Neural cell (in vitro differentiated cells): Measurements from ENCODE around the gene SLC34A3. TPM values are rescaled to one million over a fixed set of nuclear protein-coding genes. Genes with fewer than 3 reads are reported as not detected.
A peak's percentile ranks its signal among the peaks of the same experiment; 100 is the strongest.

ENCODE experiments used
- H2AFZ ChIP-seq: fragments of 200-600, 300-800 bp; sonication (generic), shearing (Covaris generic); 2 replicates; pipeline ENCODE4 v1.6.0; 2014; ENCODE audit warnings: low read depth, mild to moderate bottlenecking, antibody characterized with exemption, low read length, moderate library complexity
- H3F3A ChIP-seq: fragments of 200-600 bp; shearing (Covaris generic); 2 replicates; pipeline ENCODE4 v1.6.1; 2016; ENCODE audit warnings: mild to moderate bottlenecking, moderate library complexity, mixed read lengths, antibody characterized with exemption, low read length; ENCODE audit not compliant: insufficient read depth, poor library complexity, severe bottlenecking
- H3K27ac ChIP-seq: fragments of 200-600, 300-800 bp; sonication (generic), shearing (Covaris generic); 2 replicates; pipeline ENCODE4 v1.5.1; 2014; ENCODE audit warnings: mild to moderate bottlenecking, low read length, moderate library complexity
- H3K27me3 ChIP-seq: fragments of 300-800, 200-600 bp; sonication (generic), shearing (Covaris generic); 2 replicates; pipeline ENCODE4 v1.6.0; 2014; ENCODE audit warnings: mild to moderate bottlenecking, low read depth, low read length, moderate library complexity; ENCODE audit not compliant: insufficient read depth
- H3K36me3 ChIP-seq: fragments of 300-800, 200-600 bp; sonication (generic), shearing (Covaris generic); 2 replicates; pipeline ENCODE4 v1.5.1; 2014; ENCODE audit warnings: mild to moderate bottlenecking, antibody characterized with exemption, low read length, moderate library complexity; ENCODE audit not compliant: insufficient read depth
- H3K4me2 ChIP-seq: fragments of 300-800, 200-600 bp; sonication (generic), shearing (Covaris generic); 2 replicates; pipeline ENCODE4 v1.6.0; 2014; ENCODE audit warnings: mild to moderate bottlenecking, low read length
- H3K4me3 ChIP-seq: fragments of 300-800, 200-600 bp; sonication (generic), shearing (Covaris generic); 2 replicates; pipeline ENCODE4 v1.5.1; 2014; ENCODE audit warnings: mild to moderate bottlenecking, low read length, moderate library complexity
- H3K79me2 ChIP-seq: fragments of 200-600 bp; shearing (Covaris generic); replicated peaks from 2 replicates; pipeline ENCODE4 v1.6.0; 2014; ENCODE audit warnings: mild to moderate bottlenecking, low read length, moderate library complexity; ENCODE audit not compliant: insufficient read depth
- H3K9ac ChIP-seq: fragments of 300-800, 200-600 bp; sonication (generic), shearing (Covaris generic); 2 replicates; pipeline ENCODE4 v1.6.1; 2016; ENCODE audit warnings: mild to moderate bottlenecking, low read length, mixed read lengths
- H3K9me2 ChIP-seq: fragments of 200-600 bp; shearing (Covaris generic); 2 replicates; pipeline ENCODE4 v1.6.1; 2016; ENCODE audit warnings: mild to moderate bottlenecking, low read length, mixed read lengths; ENCODE audit not compliant: insufficient read depth
- H3K9me3 ChIP-seq: fragments of 200-600, 300-800 bp; sonication (generic), shearing (Covaris generic); 2 replicates; pipeline ENCODE4 v1.6.1; 2016; ENCODE audit warnings: mild to moderate bottlenecking, mixed run types, low read length, moderate library complexity, mixed read lengths
- H4K20me1 ChIP-seq: fragments of 200-600 bp; shearing (Covaris generic); 2 replicates; pipeline ENCODE4 v1.6.1; 2016; ENCODE audit warnings: mild to moderate bottlenecking, mixed run types; ENCODE audit not compliant: insufficient read depth
- CTCF ChIP-seq: fragments of 450-650 bp; IDR thresholded peaks from 2 replicates; pipeline ENCODE4 v1.5.1; 2014; ENCODE audit warnings: antibody characterized with exemption, mild to moderate bottlenecking, moderate library complexity; ENCODE audit not compliant: poor library complexity, severe bottlenecking
- EP300 ChIP-seq: fragments of 450-650 bp; conservative IDR thresholded peaks from 2 replicates; pipeline ENCODE4 v1.6.1; 2014; ENCODE audit warnings: antibody characterized with exemption, mild to moderate bottlenecking, moderate library complexity; ENCODE audit not compliant: poor library complexity, severe bottlenecking
- EZH2 ChIP-seq: fragments of 200-600, 300-800 bp; shearing (Covaris generic), sonication (generic); IDR thresholded peaks from 2 replicates; pipeline ENCODE4 v1.6.1; 2014; ENCODE audit warnings: antibody characterized with exemption, low read length, borderline replicate concordance, mild to moderate bottlenecking; ENCODE audit not compliant: insufficient read depth, poor library complexity, severe bottlenecking
- MXI1 ChIP-seq: fragments of 450-650 bp; conservative IDR thresholded peaks from 2 replicates; pipeline ENCODE4 v1.6.1; 2014; ENCODE audit warnings: antibody characterized with exemption, mild to moderate bottlenecking; ENCODE audit not compliant: poor library complexity, severe bottlenecking
- POLR2AphosphoS5 ChIP-seq: IDR thresholded peaks from 2 replicates; pipeline ENCODE4 v1.6.1; 2012
- RAD21 ChIP-seq: fragments of 450-650 bp; conservative IDR thresholded peaks from 2 replicates; pipeline ENCODE4 v1.6.1; 2014; ENCODE audit warnings: antibody characterized with exemption, mild to moderate bottlenecking, moderate library complexity
- REST ChIP-seq: IDR thresholded peaks from 2 replicates; pipeline ENCODE4 v1.6.1; 2012; ENCODE audit warnings: borderline replicate concordance
- SMC3 ChIP-seq: fragments of 450-650 bp; conservative IDR thresholded peaks from 2 replicates; pipeline ENCODE4 v1.6.1; 2014; ENCODE audit warnings: antibody characterized with exemption, mild to moderate bottlenecking, moderate library complexity; ENCODE audit not compliant: poor library complexity
- TAF1 ChIP-seq: IDR thresholded peaks from 2 replicates; pipeline ENCODE4 v1.6.1; 2012; ENCODE audit warnings: low read depth
- polyA plus RNA-seq: library from polyadenylated mRNA; depleted of rRNA; stranded (reverse); fragments of >200 nt; gene quantifications from 2 replicates; pipeline ENCODE4 v1.2.3, GENCODE V29; 2014

The SLC34A3 gene
- polyA plus RNA-seq, 1 donor from 2014 or later, result 0.27 TPM

GRCh38 chr9:137189297-137190295 is 41.1 kb upstream of the SLC34A3 start:
- Histone ChIP-seq H3K27me3 (no peaks in the 10 kb centered on the region), H3F3A (no peaks in the 10 kb centered on the region), H3K27ac (peak overlapping the region; percentile 76), H4K20me1 (no peaks in the 10 kb centered on the region), H3K9ac (peak overlapping the region; percentile 85), H3K9me2 (no peaks in the 10 kb centered on the region), H3K4me3 (peak overlapping the region; percentile 98), H3K4me2 (peak overlapping the region; percentile 91), H3K36me3 (no peaks in the 10 kb centered on the region), H3K79me2 (peaks cover 14% of the 10 kb centered on the region), H2AFZ (no peak overlapping the region), H3K9me3 (no peaks in the 10 kb centered on the region)
- TF ChIP-seq REST (no peak), EP300 (no peak), TAF1 (no peak), EZH2 (no peak), MXI1 (no peak), POLR2AphosphoS5 (no peak), SMC3 (no peak), CTCF (no peak)

GRCh38 chr9:137190315-137190856 is 40.3 kb upstream of the SLC34A3 start:
- no peak overlapping the region for H3K9ac ChIP-seq
- no peaks in the 10 kb centered on the region for H3K9me3 ChIP-seq
- peak overlapping the region; percentile 98 for H3K4me3 ChIP-seq
- no peak for TF ChIP-seq REST
- TF ChIP-seq CTCF, result no peak
- no peak for TF ChIP-seq RAD21
- no peak for TF ChIP-seq EZH2
- no peak for TF ChIP-seq POLR2AphosphoS5
- TF ChIP-seq SMC3, result no peak
- no peak for TF ChIP-seq TAF1
- no peak for TF ChIP-seq MXI1
- TF ChIP-seq EP300, result no peak
- no peaks in the 10 kb centered on the region for H3F3A ChIP-seq
- no peak overlapping the region for H2AFZ ChIP-seq
- H3K9me2 ChIP-seq, result no peaks in the 10 kb centered on the region
- no peaks in the 10 kb centered on the region for H3K27me3 ChIP-seq
- peaks cover 14% of the 10 kb centered on the region for H3K79me2 ChIP-seq
- H4K20me1 ChIP-seq, result no peaks in the 10 kb centered on the region
- no peaks in the 10 kb centered on the region for H3K36me3 ChIP-seq
- no peak overlapping the region for H3K27ac ChIP-seq
- no peak overlapping the region for H3K4me2 ChIP-seq
